ENCODE results near the gene ARRB1.
"Not testable (repeated sequence)": the region's sequence is repeated elsewhere in the genome, so short reads cannot be mapped to it uniquely, and the experiment has no call there.

Gene ARRB1

GRCh38 chr11:75384438-75385080 is 33.1 kb upstream of the ARRB1 start:
- peak; percentile 88 for TF ChIP-seq CTCF (IDR thresholded peaks at IDR 0.05)
- peak overlapping the region; percentile 33 for H3K27ac ChIP-seq
- H3K36me3 ChIP-seq = no peaks in the 10 kb centered on the region
- no peaks in the 10 kb centered on the region for H3K9me3 ChIP-seq
- peaks cover 20 to 26% of the 10 kb centered on the region in 2 experiments for H3K4me1 ChIP-seq (ENCODE audit: control insufficient read depth in 1 of 2, insufficient read depth in 1 of 2, low read depth in 1 of 2, low read length in 1 of 2)
- H3K4me3 ChIP-seq (ENCODE audit: low read depth in 1 of 2, low read length in 1 of 2) = peak overlapping the region in 1 of 2 experiments; percentile 36
- H3K27me3 ChIP-seq = no peaks in the 10 kb centered on the region

GRCh38 chr11:75383246-75383645 is 31.8 kb upstream of the ARRB1 start:
- no peak for TF ChIP-seq CTCF (IDR thresholded peaks at IDR 0.05)
- H3K36me3 ChIP-seq = no peaks in the 10 kb centered on the region
- no peaks in the 10 kb centered on the region for H3K27me3 ChIP-seq
- peaks cover 15 to 20% of the 10 kb centered on the region in 2 experiments for H3K4me1 ChIP-seq (ENCODE audit: control insufficient read depth in 1 of 2, insufficient read depth in 1 of 2, low read depth in 1 of 2, low read length in 1 of 2)
- H3K9me3 ChIP-seq = no peaks in the 10 kb centered on the region
- H3K27ac ChIP-seq = peak overlapping the region; percentile 57
- H3K4me3 ChIP-seq (ENCODE audit: low read depth in 1 of 2, low read length in 1 of 2) = no peak overlapping the region

DNA sequence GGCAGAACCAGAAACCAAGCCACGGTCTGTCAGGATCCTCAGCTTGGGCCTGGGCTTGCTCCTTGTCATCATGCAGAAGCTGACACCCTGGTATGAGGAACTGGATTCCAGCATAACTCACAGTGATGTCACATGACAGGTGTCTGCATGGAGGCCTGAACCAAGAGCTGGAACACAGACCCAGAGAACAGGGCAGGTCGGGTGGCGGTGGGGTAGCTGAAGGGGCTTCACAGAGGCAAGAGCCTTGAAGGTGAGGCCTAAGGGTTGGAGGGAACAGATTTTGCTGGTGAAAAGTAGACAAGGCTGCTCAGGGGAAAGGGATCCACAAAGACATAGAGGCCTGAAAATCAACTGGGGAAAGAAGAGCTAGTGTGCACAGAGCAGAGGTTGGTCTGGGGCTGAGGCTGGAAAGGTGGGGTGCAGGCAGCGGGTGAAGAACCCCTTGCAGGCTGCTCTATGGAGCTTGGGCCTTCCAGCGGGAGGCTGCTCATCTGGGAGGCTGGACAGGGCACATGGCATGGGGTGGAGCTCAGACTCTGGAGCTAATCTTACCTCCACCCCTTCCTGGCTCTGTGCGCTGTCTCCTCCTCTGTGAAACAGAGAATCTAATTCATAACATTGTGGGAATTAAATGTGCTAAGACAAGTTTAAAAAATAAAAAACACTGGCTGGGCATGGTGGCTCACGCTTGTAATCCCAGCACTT is 29.4 kb upstream of the ARRB1 start:
- H3K4me1 ChIP-seq (ENCODE audit: control insufficient read depth in 1 of 2, insufficient read depth in 1 of 2, low read depth in 1 of 2, low read length in 1 of 2) = peaks cover 15 to 22% of the 10 kb centered on the region in 2 experiments
- no peak for TF ChIP-seq CTCF (IDR thresholded peaks at IDR 0.05)
- no peaks in the 10 kb centered on the region for H3K9me3 ChIP-seq
- no peak overlapping the region for H3K4me3 ChIP-seq (ENCODE audit: low read depth in 1 of 2, low read length in 1 of 2)
- no peaks in the 10 kb centered on the region for H3K36me3 ChIP-seq
- peak overlapping the region; percentile 30 for H3K27ac ChIP-seq
- no peaks in the 10 kb centered on the region for H3K27me3 ChIP-seq

DNA sequence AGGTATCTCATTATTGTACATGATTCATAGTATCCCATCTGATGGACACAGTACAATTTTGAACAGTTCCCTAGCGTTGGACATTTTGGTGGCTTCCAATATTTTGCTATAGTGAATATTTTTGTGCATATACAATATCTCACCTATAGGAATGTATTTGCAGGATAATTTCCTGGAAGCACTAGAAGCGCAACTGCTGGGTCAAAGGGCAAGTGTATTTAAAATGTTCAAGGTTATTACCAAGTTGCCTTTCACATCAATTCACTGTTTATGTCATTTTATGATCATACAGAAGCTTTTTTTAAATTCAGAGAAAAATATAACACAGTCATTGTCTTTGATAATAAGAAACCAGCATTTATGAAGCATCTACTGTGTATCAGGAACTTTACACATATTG is 28.8 kb upstream of the ARRB1 start:
- no peaks in the 10 kb centered on the region for H3K9me3 ChIP-seq
- H3K27ac ChIP-seq = no peak overlapping the region
- H3K27me3 ChIP-seq = no peaks in the 10 kb centered on the region
- TF ChIP-seq CTCF (IDR thresholded peaks at IDR 0.05) = no peak
- peaks cover 15 to 22% of the 10 kb centered on the region in 2 experiments for H3K4me1 ChIP-seq (ENCODE audit: control insufficient read depth in 1 of 2, insufficient read depth in 1 of 2, low read depth in 1 of 2, low read length in 1 of 2)
- H3K36me3 ChIP-seq = no peaks in the 10 kb centered on the region
- H3K4me3 ChIP-seq (ENCODE audit: low read depth in 1 of 2, low read length in 1 of 2) = no peak overlapping the region

- not testable (repeated sequence) for H3K27me3 ChIP-seq; H3K36me3 ChIP-seq; H3K4me3 ChIP-seq (ENCODE audit: low read depth in 1 of 2, low read length in 1 of 2); H3K27ac ChIP-seq; H3K9me3 ChIP-seq
- peaks cover 12 to 13% of the 10 kb centered on the region in 2 experiments for H3K4me1 ChIP-seq (ENCODE audit: control insufficient read depth in 1 of 2, insufficient read depth in 1 of 2, low read depth in 1 of 2, low read length in 1 of 2)
Measured at GRCh38 chr11:75378776-75379175, 27.3 kb upstream of the ARRB1 start.

GRCh38 chr11:75376175-75376574 is 24.7 kb upstream of the ARRB1 start:
- no peak overlapping the region for H3K4me3 ChIP-seq (ENCODE audit: low read depth in 1 of 2, low read length in 1 of 2)
- no peaks in the 10 kb centered on the region for H3K9me3 ChIP-seq
- no peak for TF ChIP-seq CTCF (IDR thresholded peaks at IDR 0.05)
- peaks cover 3 to 4% of the 10 kb centered on the region in 2 experiments for H3K4me1 ChIP-seq (ENCODE audit: control insufficient read depth in 1 of 2, insufficient read depth in 1 of 2, low read depth in 1 of 2, low read length in 1 of 2)
- H3K27ac ChIP-seq = no peak overlapping the region
- H3K36me3 ChIP-seq = no peaks in the 10 kb centered on the region
- H3K27me3 ChIP-seq = no peaks in the 10 kb centered on the region
